Fibroblast of lung (primary cell): ENCODE measurements around the gene AK4. TPM values are rescaled to one million over a fixed set of nuclear protein-coding genes. Genes with fewer than 3 reads are reported as not detected.

Source experiments
- DNase-seq, 2 donors: peaks; one replicate each; pipeline versions ENCODE4 v3.0.0 to v3.0.0-alpha.2; 2010; ENCODE audit warnings: low read depth in 2 of 2
- H2AFZ ChIP-seq: 2 replicates; pipeline ENCODE4 v1.5.1; 2012; ENCODE audit warnings: low read length, control low read depth, inconsistent platforms
- H3K27ac ChIP-seq: 2 replicates; pipeline ENCODE4 v1.5.1; 2011; ENCODE audit warnings: low read length, control low read depth; ENCODE audit not compliant: insufficient read depth
- H3K27me3 ChIP-seq: 2 replicates; pipeline ENCODE4 v1.5.1; 2011; ENCODE audit warnings: mild to moderate bottlenecking, low read length; ENCODE audit not compliant: control insufficient read depth, insufficient read depth
- H3K36me3 ChIP-seq: 2 replicates; pipeline ENCODE4 v1.5.1; 2011; ENCODE audit warnings: low read length; ENCODE audit not compliant: control insufficient read depth, insufficient read depth
- H3K4me1 ChIP-seq: 2 replicates; pipeline ENCODE4 v1.5.1; 2011; ENCODE audit warnings: low read length; ENCODE audit not compliant: control insufficient read depth, insufficient read depth; ENCODE audit errors: extremely low read depth
- H3K4me2 ChIP-seq: 2 replicates; pipeline ENCODE4 v1.5.1; 2011; ENCODE audit warnings: low read length, control low read depth; ENCODE audit not compliant: insufficient read depth; ENCODE audit errors: extremely low read depth
- H3K4me3 ChIP-seq, 4 experiments: fragments of 200-600 bp in 1 of 4; sonication (generic) in 1 of 4; replicated peaks in 1 of 4; 2 replicates each; pipeline ENCODE4 v1.5.1; 2011 to 2016; ENCODE audit warnings: low read length in 4 of 4, low read depth in 3 of 4, mild to moderate bottlenecking in 3 of 4, control low read depth in 2 of 4, inconsistent platforms in 1 of 4, mixed read lengths in 1 of 4; ENCODE audit not compliant: insufficient read depth in 1 of 4; ENCODE audit errors: control extremely low read depth in 1 of 4
- H3K79me2 ChIP-seq: 2 replicates; pipeline ENCODE4 v1.5.1; 2012; ENCODE audit warnings: mild to moderate bottlenecking, low read length, inconsistent platforms; ENCODE audit not compliant: control insufficient read depth, insufficient read depth
- H3K9ac ChIP-seq: 2 replicates; pipeline ENCODE4 v1.5.1; 2011; ENCODE audit warnings: mild to moderate bottlenecking, low read length, control low read depth; ENCODE audit not compliant: insufficient read depth
- H3K9me3 ChIP-seq: 2 replicates; pipeline ENCODE4 v1.5.1; 2012; ENCODE audit warnings: low read depth, low read length; ENCODE audit not compliant: control insufficient read depth, insufficient read depth
- H4K20me1 ChIP-seq: 2 replicates; pipeline ENCODE4 v1.5.1; 2011; ENCODE audit warnings: low read length; ENCODE audit not compliant: control insufficient read depth, insufficient read depth; ENCODE audit errors: extremely low read depth
- EZH2 ChIP-seq: IDR thresholded peaks from 2 replicates; pipeline ENCODE4 v1.5.1; 2012; ENCODE audit warnings: low read length, control low read depth, mild to moderate bottlenecking; ENCODE audit errors: missing control alignments
- polyA plus RNA-seq, 2 donors: library from polyadenylated mRNA; depleted of rRNA in 1 of 2; stranded (reverse) in 1 of 2; unstranded in 1 of 2; fragments of >200 nt; gene quantifications; 2 replicates each; pipeline ENCODE4 v1.2.1, GENCODE V29; 2011 to 2012; ENCODE audit warnings: missing spikeins in 1 of 2
- total RNA-seq: library from RNA; depleted of rRNA; stranded (reverse); fragments of >200 nt; gene quantifications from 2 replicates; pipeline ENCODE4 v1.2.1, GENCODE V29; 2014
- TF ChIP-seq, protein P1 (sequence below), 2 donors: IDR thresholded peaks in 1 of 2; conservative IDR thresholded peaks in 1 of 2; 1 replicate in 1 of 2; 2 replicates in 1 of 2; pipeline ENCODE4 v1.5.1; 2011 to 2012; ENCODE audit warnings: low read length in 2 of 2, control low read depth in 1 of 2, inconsistent platforms in 1 of 2, low read depth in 1 of 2, mild to moderate bottlenecking in 1 of 2

Gene AK4
- total and polyA plus RNA-seq, 2 donors (not counting 1 experiment from before 2014, with no cell fraction given) = 6.3 to 49.3 TPM

GRCh38 chr1:65214340-65215027 lies 66.5 kb downstream of the AK4 start:
- Histone ChIP-seq H4K20me1 (no peaks in the 10 kb centered on the region), H3K4me2 (no peak overlapping the region), H3K4me1 (no peaks in the 10 kb centered on the region), H3K79me2 (no peaks in the 10 kb centered on the region), H3K36me3 (no peaks in the 10 kb centered on the region), H3K9me3 (no peaks in the 10 kb centered on the region), H3K27me3 (no peaks in the 10 kb centered on the region), H3K27ac (no peak overlapping the region), H3K9ac (no peak overlapping the region), H3K4me3 (no peak overlapping the region), H2AFZ (no peak overlapping the region)
- no peak for DNase-seq
- TF ChIP-seq, protein P1, sequence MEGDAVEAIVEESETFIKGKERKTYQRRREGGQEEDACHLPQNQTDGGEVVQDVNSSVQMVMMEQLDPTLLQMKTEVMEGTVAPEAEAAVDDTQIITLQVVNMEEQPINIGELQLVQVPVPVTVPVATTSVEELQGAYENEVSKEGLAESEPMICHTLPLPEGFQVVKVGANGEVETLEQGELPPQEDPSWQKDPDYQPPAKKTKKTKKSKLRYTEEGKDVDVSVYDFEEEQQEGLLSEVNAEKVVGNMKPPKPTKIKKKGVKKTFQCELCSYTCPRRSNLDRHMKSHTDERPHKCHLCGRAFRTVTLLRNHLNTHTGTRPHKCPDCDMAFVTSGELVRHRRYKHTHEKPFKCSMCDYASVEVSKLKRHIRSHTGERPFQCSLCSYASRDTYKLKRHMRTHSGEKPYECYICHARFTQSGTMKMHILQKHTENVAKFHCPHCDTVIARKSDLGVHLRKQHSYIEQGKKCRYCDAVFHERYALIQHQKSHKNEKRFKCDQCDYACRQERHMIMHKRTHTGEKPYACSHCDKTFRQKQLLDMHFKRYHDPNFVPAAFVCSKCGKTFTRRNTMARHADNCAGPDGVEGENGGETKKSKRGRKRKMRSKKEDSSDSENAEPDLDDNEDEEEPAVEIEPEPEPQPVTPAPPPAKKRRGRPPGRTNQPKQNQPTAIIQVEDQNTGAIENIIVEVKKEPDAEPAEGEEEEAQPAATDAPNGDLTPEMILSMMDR (conservative IDR thresholded peaks at IDR 0.05 in 1 of 2, IDR thresholded peaks at IDR 0.05 in 1 of 2; ENCODE audit: low read depth in 1 of 2, low read length in 2 of 2) = no peak
- TF ChIP-seq EZH2 = no peak

GRCh38 chr1:65216989-65217388 lies 69.0 kb downstream of the AK4 start:
- Histone ChIP-seq H3K9ac (no peak overlapping the region), H3K27ac (no peak overlapping the region), H3K4me3 (no peak overlapping the region), H3K9me3 (no peaks in the 10 kb centered on the region), H3K79me2 (no peaks in the 10 kb centered on the region), H3K36me3 (no peaks in the 10 kb centered on the region), H2AFZ (no peak overlapping the region), H3K4me1 (no peaks in the 10 kb centered on the region), H3K4me2 (no peak overlapping the region), H4K20me1 (no peaks in the 10 kb centered on the region), H3K27me3 (no peaks in the 10 kb centered on the region)
- no peak for TF ChIP-seq EZH2
- TF ChIP-seq, protein P1 (conservative IDR thresholded peaks at IDR 0.05 in 1 of 2, IDR thresholded peaks at IDR 0.05 in 1 of 2; ENCODE audit: low read depth in 1 of 2, low read length in 2 of 2) = no peak
- DNase-seq = no peak

DNA sequence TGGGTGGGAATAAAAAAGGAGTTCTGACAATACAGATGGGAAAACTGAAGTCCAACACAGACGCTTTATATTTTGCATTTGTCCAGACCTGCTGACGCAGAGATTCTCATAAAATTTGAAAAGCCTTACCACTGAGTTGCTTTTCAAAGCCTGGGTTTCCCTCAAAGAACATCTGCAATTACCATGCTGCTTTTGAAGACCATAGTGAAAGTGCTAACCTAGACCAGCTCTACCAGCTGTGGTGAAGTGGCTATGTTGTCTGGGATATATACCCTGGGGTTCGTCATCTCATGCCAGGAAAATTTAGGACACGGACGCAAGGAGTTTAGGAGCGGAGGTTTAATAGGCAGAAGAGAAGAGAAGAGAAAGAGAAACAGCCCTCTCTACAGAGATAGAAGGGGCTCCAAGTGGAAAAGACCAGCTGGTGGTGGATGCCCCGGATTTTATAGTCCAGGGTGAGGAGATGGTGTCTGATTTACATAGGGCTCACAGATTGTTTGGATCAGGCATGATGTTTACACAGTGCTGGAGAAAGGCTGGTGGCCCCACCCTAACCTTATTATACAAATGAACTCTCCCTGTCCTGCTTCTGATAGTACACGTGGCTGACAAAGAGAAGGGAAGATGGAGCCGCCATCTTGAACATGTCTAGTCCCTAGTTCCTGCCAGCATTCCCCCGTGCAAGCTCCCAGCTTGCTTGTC lies 73.8 kb downstream of the AK4 start:
- no peak overlapping the region for H3K27ac ChIP-seq
- H3K4me1 ChIP-seq = no peaks in the 10 kb centered on the region
- H3K4me3 ChIP-seq = no peak overlapping the region
- TF ChIP-seq, protein P1 (conservative IDR thresholded peaks at IDR 0.05 in 1 of 2, IDR thresholded peaks at IDR 0.05 in 1 of 2; ENCODE audit: low read depth in 1 of 2, low read length in 2 of 2) = no peak
- no peak for TF ChIP-seq EZH2
- H3K27me3 ChIP-seq = no peaks in the 10 kb centered on the region
- no peak overlapping the region for H3K4me2 ChIP-seq
- DNase-seq = no peak
- H3K36me3 ChIP-seq = no peaks in the 10 kb centered on the region
- H3K79me2 ChIP-seq = no peaks in the 10 kb centered on the region
- no peaks in the 10 kb centered on the region for H4K20me1 ChIP-seq
- no peak overlapping the region for H3K9ac ChIP-seq
- no peak overlapping the region for H2AFZ ChIP-seq
- no peaks in the 10 kb centered on the region for H3K9me3 ChIP-seq
